IPS DF 19.7 (cell line): Measurements from ENCODE around the gene CEBPB.
"Not testable (repeated sequence)": the region's sequence is repeated elsewhere in the genome, so short reads cannot be mapped to it uniquely, and the experiment has no call there.

Source experiments
- DNase-seq: peaks from one replicate; pipeline ENCODE4 v3.0.0-alpha.2; 2013; ENCODE audit warnings: low read depth, low spot score

The CEBPB gene

GRCh38 chr20:50190251-50191064 is at the start of gene CEBPB:
TSS of gene CEBPB (plus strand) at chr20:50190830. CDS start at chr20:50191034, 204 bp downstream.
- DNase-seq: no peak

DNA sequence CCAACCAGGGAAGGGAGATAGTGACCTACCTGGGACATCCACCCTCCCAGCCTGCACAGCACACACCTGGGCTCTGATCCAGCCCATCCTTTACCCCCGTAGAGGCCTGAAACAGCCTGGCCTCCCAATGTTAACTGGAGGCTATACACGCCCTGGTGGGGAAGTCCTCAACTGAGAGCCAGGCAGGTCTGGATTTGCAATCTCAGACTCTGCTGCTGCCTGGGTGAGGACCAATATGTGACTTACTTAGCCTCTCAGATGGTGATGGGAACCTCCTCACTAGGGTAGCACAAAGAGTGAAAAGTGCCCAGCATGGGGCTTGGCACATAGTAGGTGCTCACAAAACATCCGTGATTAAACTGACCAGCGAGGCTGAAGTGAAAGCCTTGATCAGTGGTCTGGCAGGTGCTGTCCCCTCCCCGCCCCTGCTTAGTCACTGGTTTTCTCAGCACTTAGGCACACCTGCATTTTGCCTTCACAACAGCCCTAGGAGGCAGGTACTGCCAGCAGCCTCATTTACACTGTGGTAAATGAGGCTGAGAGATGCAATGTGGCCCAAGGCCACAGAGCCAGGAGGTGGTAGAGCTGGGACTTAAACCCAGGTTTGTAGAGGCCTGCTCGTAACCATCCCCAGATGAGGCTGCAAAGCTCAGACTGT is 49.5 kb upstream of the CEBPB start:
- no peak for DNase-seq

DNA sequence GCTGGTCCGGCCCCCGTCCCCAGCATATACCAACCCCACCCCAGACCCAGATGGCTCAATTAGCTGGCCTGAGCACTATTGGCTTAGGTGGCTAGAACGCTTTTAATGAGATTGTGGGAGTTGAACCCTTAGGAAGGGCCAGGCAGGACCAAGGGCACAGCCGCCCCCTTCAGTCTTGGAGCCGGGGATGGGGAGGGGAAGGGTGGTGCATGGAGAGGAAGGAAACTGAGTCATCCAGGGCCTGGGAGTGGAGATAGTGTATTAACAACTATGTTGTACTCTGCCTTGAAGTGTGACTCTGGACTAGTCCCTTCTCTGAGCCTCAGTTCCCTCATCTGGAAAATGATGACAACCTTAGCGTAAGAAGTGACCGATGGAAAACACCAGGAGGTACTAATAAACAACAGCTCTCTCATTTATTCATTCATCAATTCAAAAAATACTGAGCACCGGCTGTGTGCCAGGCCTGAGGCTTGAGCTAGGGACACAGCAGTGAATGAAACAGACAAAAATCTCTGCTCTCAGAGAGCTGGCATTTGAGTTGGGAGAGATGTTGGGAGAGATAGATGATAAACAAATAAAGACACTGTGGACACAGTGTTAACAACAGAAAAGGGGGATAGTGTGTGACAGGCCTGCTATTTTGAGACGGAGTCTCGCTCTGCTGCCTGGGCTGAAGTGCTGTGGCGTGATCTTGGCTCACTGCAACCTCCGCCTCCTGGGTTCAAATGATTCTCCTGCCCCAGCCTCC is 48.6 kb upstream of the CEBPB start:
- no peak for DNase-seq

DNA sequence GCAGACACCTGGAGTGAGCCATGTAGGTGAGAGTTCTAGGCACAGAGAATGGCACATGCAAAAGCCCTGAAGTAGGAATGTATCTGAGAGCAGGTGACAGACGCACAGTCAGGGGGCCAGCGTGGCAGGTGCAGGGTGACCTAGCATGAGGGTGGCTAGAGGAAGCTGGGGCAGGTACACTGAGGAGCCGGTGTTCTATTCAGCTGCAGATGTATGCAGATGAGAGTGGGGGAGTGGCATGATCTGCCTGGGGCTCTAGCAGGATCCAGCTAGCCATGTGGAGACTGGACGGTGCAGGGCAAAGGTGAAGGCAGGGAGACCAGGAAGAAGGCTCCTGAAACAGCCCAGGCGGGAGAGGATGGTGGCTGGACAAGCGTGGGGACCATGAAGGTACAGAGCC is 47.8 kb upstream of the CEBPB start:
- peak; percentile 57 for DNase-seq

DNA sequence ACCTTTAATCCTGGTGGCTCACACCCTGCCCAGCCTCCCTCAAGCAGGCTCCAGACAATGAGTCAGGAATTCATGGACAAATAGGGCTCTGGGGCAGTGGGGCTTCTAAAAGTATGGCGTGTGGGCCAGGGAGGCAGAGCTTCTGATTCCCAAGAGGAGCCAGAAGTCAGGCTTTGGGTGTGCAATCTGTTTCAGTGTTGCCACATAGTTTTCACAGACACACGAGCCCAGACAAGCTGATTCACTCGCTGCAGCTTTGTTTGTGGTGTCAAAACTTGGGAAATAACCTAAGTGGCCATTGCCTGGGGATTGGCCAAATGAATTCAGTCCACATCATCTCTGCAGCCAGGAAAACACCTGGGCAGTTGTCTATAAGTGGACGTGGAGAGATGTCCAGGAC is 46.3 kb upstream of the CEBPB start:
- no peak for DNase-seq

- DNase-seq: no peak
These were observed 45.1 kb upstream of the CEBPB start for GRCh38 chr20:50145566-50145965.

DNA sequence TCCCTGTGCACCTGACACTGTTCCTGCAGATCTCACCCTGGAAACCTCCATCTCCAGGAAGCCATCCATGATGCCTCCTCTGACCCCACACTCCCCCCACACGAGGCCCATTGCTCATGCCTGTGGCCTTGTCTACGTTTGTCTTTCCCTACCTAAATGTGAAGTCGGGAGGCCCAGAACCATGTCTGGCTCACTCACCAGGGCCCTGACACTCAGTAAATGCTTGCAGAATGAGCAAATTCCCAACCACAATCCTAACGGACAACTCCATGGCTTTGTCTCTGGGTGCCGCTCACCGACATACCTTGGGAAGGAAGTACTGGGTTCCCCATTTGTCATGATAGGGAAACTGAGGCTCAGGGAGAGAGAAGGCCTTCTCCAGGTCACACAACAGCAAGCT is 44.4 kb upstream of the CEBPB start:
- DNase-seq: no peak

DNA sequence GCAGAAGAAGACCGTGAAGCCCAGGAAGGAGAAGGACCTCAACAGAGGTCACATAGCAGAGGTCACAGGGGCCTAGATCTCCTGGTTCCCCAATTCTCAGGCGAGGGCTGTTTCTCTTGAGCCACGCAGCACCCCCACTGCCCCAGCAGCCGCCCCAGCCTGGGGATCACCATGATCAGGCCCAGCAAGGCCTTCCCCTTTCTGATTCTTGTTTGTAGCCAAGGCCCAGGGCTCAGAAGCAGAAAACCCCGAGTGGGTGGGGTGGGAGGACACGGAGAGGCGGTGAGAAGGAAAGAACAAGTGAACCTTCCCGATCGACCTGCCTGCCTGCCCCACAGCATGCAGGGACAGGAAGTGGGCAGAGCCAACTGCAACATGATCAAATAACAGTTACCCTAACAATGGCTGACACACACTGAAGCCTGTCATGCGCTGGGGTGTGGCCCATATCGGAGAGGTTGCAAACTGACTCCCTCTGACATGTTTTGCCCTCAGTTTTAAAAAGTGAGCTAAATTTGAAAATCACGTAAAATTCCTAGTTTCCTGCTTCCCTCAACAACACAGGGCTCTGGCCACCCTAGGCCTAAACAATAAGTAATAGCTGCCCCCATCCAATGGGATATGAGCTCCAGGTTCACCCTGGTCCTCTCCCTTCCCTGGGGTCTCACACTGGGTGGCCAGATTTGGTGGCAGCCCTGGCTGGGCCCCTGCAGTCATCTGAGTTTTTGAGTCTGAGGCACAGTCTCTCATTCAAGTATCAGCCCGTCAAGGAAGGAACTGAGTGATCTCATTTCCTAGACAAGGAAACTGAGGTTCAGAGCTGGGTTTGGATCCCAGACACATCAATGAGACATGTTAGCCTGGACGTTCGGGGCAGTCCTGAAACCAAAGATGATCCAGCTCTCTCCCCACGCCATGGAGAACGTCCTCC is 43.6 kb upstream of the CEBPB start:
- DNase-seq: no peak

DNA sequence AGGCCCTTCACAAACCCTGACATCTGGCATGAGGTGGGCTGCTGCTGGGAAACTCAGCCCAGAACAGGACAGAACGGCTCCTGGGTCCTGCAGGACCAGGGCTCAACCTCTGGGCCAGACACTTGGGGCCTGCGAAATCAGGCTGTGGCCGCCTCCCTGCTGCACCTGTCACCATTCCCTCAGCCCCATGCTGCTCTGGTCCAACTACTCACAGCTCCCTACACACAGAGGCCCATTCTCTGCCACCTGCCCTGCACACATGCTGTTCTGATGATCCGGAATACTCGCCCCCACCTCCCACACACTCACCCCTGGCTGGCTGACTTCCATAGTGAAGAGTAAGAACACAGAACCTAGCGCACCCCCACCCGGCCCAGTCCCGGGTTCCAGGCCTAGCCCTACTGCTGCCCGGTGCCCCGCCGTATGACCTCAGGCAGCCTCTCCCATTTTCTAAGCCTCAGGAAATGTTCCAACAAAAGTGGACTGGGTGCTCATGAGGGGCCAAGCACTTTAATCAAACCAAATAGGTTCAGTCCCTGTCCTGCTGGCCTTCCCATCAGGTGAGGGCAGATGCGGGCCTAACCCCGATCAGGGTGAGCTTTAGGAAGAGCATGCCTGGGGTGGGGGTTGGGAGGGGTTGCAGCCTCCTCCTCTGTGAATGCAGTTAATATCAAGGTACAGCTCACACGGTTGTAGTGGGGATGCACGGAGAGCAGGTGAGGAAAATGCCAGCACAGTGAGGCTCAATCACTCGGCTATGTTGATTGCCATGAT is 41.0 kb upstream of the CEBPB start:
- DNase-seq: no peak

- DNase-seq: no peak
These were observed 39.4 kb upstream of the CEBPB start for GRCh38 chr20:50151034-50151743.

DNA sequence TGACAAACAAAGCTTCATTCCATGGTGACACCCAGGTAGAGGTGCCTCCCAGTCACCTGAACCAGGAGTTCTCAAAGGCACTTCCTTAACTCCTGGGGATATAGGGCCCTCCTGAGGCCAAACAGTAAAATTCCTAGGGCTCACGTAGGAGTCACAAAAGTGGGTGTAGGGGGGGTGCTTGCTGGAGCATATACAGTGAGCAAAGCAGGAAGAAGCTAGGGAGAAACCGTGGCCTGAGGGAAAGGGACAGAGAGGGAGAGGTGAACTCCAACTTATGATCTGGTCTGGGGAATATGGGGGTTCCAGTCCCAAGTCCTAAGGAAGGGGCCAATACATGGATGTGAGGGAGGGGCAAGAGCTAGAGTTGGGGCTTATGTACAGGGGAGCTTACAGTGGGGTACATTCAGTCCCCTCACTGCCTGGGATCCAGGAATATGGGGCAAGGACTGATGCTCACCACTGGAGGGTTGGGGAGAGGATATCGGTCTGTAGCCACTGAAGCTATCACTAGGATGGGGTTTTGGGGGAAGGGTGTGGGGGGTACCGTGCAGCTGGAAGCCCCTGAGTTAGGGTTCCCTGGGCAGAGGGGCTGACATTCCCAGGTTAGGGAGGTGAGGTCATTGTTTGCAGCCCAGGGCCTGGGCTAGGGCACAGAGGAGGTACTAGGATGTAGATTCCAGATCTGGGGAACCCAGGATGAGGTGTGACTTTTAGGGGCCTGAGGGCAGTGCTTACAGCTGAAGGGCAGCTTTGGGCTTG is 38.1 kb upstream of the CEBPB start:
- DNase-seq: no peak

DNA sequence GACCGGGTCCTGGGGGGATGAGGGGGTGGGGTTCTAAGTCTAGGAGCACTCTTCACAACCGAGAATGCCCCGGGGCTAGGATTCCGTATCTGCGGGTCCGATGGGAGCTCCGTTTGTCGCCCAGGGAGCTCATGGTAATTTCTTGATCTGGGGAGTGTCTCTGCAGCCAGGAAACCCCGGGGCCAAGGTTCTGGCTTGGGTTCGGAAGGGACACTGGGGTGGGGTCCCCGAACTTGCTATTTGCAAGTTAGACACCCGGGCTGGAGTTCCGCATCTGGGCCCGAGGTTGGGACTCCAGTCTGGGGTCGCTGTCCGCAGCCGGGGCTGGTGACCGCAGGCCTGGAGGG is 37.5 kb upstream of the CEBPB start:
- no peak for DNase-seq

- no peak for DNase-seq
These were observed 36.9 kb upstream of the CEBPB start, which contains the start of gene PEDS1 for GRCh38 chr20:50153500-50154377. TSS of gene PEDS1 (minus strand) at chr20:50153723. CDS start at chr20:50153637, 86 bp downstream.

DNA sequence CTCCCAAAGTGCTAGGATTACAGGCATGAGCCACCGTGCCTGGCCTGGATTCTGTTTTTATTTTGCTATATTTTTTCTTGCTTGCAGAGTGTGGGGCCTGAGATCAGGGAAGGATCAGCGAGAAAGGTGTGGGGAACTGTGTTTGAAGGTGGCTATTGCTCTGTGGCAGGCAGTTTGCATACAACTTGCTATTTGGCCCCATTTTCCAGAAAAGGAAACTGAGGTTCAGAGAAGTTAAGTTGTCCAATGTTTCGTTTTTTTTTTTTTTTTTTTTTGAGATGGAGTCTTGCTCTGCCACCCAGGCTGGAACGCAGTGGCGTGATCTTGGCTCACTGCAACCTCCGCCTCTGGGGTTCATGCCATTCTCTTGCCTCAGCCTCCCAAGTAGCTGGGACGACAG is 29.1 kb upstream of the CEBPB start:
- not testable (repeated sequence) for DNase-seq

DNA sequence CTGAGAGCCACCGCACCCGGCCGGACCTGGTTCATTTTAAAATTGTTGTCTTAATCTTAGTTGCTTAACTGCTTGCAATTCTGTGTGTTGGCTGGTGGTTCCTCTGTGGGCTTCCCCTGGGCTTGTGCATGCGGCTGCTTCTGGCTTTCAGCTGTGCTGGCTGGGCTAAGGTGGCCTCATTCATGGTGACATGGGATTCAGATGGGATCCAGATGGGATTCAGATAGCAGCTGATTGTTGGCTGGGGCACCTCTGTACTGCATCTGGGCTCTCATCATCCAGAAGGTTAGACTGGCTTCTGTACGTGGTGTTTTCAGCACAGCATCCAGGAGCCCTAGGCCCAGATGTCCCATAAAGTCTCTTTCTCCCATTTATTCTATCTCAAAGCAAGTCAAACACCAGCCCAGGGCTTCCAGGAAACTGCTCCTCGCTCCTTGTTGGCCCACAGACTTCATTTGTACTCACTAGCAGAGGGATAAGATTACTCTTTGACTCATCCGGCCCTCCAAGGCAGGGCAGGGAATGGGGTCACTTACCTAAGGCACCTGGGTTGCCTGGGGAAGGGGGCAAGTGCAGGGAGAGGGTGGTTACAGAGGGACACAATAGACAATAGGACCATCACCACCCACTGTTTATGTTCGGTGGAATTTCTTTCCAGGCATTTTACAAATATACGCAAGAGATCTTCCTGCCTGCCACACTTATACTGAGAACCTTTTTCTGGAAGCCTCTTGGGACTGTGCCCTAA is 26.9 kb upstream of the CEBPB start:
- no peak for DNase-seq

GRCh38 chr20:50165684-50166554 is 24.7 kb upstream of the CEBPB start:
- DNase-seq: peak; percentile 93
